HUES64 (cell line): ENCODE results near the gene SLC7A14. TPM values are rescaled to one million over a fixed set of nuclear protein-coding genes. Genes with fewer than 3 reads are reported as not detected.
A peak's percentile ranks its signal among the peaks of the same experiment; 100 is the strongest.

Experiments
- H3K27ac ChIP-seq: 2 replicates; pipeline ENCODE4 v1.7.0; 2013; ENCODE audit warnings: low read depth, low read length, inconsistent platforms
- H3K27me3 ChIP-seq: 2 replicates; pipeline ENCODE4 v1.6.1; 2013; ENCODE audit warnings: mild to moderate bottlenecking, low read length; ENCODE audit not compliant: insufficient read depth
- H3K36me3 ChIP-seq: 2 replicates; pipeline ENCODE4 v1.6.1; 2013; ENCODE audit warnings: mild to moderate bottlenecking, low read length; ENCODE audit not compliant: insufficient read depth
- H3K4me1 ChIP-seq: 2 replicates; pipeline ENCODE4 v1.6.1; 2013; ENCODE audit warnings: mild to moderate bottlenecking, low read length, moderate library complexity; ENCODE audit not compliant: insufficient read depth
- H3K4me3 ChIP-seq: 2 replicates; pipeline ENCODE4 v1.5.1; 2013; ENCODE audit warnings: mild to moderate bottlenecking, low read length, moderate library complexity
- H3K9ac ChIP-seq: 2 replicates; pipeline ENCODE4 v1.6.1; 2013; ENCODE audit warnings: mild to moderate bottlenecking, low read depth, low read length
- H3K9me3 ChIP-seq: 2 replicates; pipeline ENCODE4 v1.6.1; 2013; ENCODE audit warnings: low read depth, low read length; ENCODE audit not compliant: insufficient read depth
- WGBS: fragments of 150-250, 120-280 bp; methylation state at CpG from one replicate; pipeline ENCODE4 v1.1.7; 2013; ENCODE audit warnings: missing lambda C conversion rate; 5-methylcytosine and 5-hydroxymethylcytosine counted together
- polyA plus RNA-seq, 2 experiments: library from polyadenylated mRNA; stranded (reverse); fragments of 50-300 nt; gene quantifications; one replicate each; pipeline ENCODE4 v1.2.3, GENCODE V29; 2013

The SLC7A14 gene
- 1.0 TPM for polyA plus RNA-seq (2013, experiment 1 of 2)
- 0.32 TPM for polyA plus RNA-seq (2013, experiment 2 of 2)

- H3K27ac ChIP-seq, result no peak within 1 kb of the TSS
- peaks cover 47% of the 10 kb centered on the region for H3K27me3 ChIP-seq
- 8% methylated on average over 11 of the region's 12 CpGs for WGBS
- no peaks in the 10 kb centered on the region for H3K9me3 ChIP-seq
- H3K9ac ChIP-seq, result no peak within 1 kb of the TSS
- H3K36me3 ChIP-seq, result no peaks in the 10 kb centered on the region
- H3K4me3 ChIP-seq, result peak within 1 kb of the TSS; percentile 61
- H3K4me1 ChIP-seq, result peaks cover 6% of the 10 kb centered on the region; the same call in 1 of the 2 replicates
Observed at GRCh38 chr3:170585937-170586310, at the start of gene SLC7A14. SLC7A14 (minus strand) TSS chr3:170586075; CDS start chr3:170526936, 59,139 bp downstream.

- Histone ChIP-seq H3K27ac (no peak overlapping the region), H3K9ac (no peak overlapping the region), H3K4me1 (peaks cover 18% of the 10 kb centered on the region; the same call in 1 of the 2 replicates), H3K9me3 (no peaks in the 10 kb centered on the region), H3K36me3 (no peaks in the 10 kb centered on the region), H3K4me3 (no peak overlapping the region), H3K27me3 (no peaks in the 10 kb centered on the region)
- 61% methylated on average over 2 of the region's 2 CpGs for WGBS
Observed at GRCh38 chr3:170635385-170635735, 49.5 kb upstream of the SLC7A14 start.

DNA sequence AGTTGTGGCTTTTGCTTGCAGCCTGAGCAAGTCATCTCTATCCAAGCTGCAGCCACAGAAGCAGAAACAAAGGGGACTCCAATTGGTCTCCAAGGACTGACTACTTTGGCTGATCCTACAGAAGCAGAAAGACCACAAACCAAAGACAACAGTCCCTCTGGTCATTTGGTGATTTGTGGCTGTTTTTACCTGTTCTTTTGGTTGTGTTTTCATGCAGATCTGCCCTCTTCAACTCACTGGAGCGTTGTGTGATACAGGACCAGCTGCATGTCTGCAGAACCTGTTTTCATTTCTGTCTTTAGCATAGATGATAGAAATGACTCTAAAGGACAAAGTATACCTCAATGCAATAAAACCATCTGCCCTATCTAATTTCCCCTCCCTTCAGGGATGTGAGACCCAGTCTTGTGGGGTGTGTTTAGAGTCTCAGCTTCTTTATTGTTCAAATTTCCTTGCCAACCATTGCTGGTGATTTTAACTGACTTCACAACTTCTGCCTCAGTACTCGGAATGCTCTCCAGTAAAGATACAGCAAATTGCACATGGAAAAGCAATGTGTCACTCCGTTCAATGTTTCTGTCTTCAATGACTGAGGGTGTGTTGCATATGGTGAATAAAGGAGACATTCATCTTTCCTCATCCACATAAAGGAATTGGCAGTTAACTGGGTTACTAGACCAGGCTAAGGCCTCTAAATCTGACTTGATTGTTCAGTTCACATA, 48.9 kb upstream of the SLC7A14 start:
- H3K36me3 ChIP-seq, result no peaks in the 10 kb centered on the region
- no peaks in the 10 kb centered on the region for H3K9me3 ChIP-seq
- WGBS, result 80% methylated on average over 3 of the region's 3 CpGs
- peaks cover 18% of the 10 kb centered on the region; the same call in 1 of the 2 replicates for H3K4me1 ChIP-seq
- H3K9ac ChIP-seq, result no peak overlapping the region
- no peak overlapping the region for H3K4me3 ChIP-seq
- no peaks in the 10 kb centered on the region for H3K27me3 ChIP-seq
- no peak overlapping the region for H3K27ac ChIP-seq

DNA sequence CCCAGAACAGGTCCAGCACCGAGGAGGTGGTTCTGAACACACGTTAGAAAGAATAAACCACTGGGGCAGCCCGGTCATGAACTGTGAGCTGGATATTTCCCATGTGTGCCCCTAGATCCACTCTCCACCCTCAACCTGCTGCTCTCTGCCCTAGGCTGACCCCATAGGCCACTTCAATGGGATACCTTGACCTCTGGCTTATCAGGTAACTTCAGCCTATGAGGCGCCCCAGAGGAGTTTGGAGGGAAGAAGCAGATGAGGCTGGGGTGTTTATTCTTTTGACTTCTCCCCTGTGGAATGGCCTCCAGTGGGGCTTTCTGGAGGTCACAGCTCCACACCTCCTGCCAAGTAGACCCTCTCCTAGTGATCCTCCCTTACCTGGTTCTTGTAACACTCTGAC, 47.7 kb upstream of the SLC7A14 start:
- H3K27ac ChIP-seq, result no peak overlapping the region
- no peaks in the 10 kb centered on the region for H3K27me3 ChIP-seq
- no peaks in the 10 kb centered on the region for H3K9me3 ChIP-seq
- no peaks in the 10 kb centered on the region for H3K36me3 ChIP-seq
- 97% methylated on average over 4 of the region's 4 CpGs for WGBS
- peaks cover 18% of the 10 kb centered on the region; the same call in 1 of the 2 replicates for H3K4me1 ChIP-seq
- H3K4me3 ChIP-seq, result no peak overlapping the region
- no peak overlapping the region for H3K9ac ChIP-seq

GRCh38 chr3:170632780-170633179, 46.9 kb upstream of the SLC7A14 start:
- Histone ChIP-seq H3K9ac (no peak overlapping the region), H3K9me3 (no peaks in the 10 kb centered on the region)
- 93% methylated on average over 4 of the region's 4 CpGs for WGBS

GRCh38 chr3:170631755-170632488, 46.0 kb upstream of the SLC7A14 start:
- peaks cover 18% of the 10 kb centered on the region; the same call in 1 of the 2 replicates for H3K4me1 ChIP-seq
- no peak overlapping the region for H3K4me3 ChIP-seq
- no peaks in the 10 kb centered on the region for H3K9me3 ChIP-seq
- no peak overlapping the region for H3K9ac ChIP-seq
- no peak overlapping the region for H3K27ac ChIP-seq
- no peaks in the 10 kb centered on the region for H3K36me3 ChIP-seq
- H3K27me3 ChIP-seq, result no peaks in the 10 kb centered on the region
- 97% methylated on average over 6 of the region's 7 CpGs for WGBS

More at GRCh38 chr3:170632780-170633179, 46.9 kb upstream of the SLC7A14 start:
- no peak overlapping the region for H3K27ac ChIP-seq
- H3K27me3 ChIP-seq, result no peaks in the 10 kb centered on the region
- H3K4me3 ChIP-seq, result no peak overlapping the region
- H3K36me3 ChIP-seq, result no peaks in the 10 kb centered on the region
- peaks cover 18% of the 10 kb centered on the region; the same call in 1 of the 2 replicates for H3K4me1 ChIP-seq

DNA sequence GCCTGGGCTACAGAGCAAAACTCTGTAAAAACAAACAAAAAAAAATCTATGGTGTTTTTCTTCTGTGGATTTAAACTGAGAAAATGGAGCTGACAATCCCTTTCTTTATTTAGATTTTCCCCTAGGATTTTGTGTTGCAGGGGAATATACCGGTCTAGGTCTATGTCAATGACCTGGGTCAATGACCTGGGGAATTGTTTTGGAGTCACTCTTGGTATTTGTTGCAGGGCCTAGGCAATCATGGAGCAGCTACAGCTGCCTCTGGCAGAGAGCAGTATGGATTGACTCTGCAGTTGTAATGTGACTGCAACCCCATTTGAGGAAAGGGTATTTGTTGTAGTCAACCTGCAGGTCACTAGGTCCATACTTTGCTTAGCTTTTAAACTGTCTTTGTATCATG, 37.6 kb upstream of the SLC7A14 start:
- Histone ChIP-seq H3K4me1 (no peaks in the 10 kb centered on the region), H3K9me3 (no peaks in the 10 kb centered on the region), H3K9ac (no peak overlapping the region), H3K36me3 (no peaks in the 10 kb centered on the region), H3K27me3 (no peaks in the 10 kb centered on the region), H3K4me3 (no peak overlapping the region), H3K27ac (no peak overlapping the region)
- 93% methylated on average over 1 of the region's 1 CpG for WGBS

DNA sequence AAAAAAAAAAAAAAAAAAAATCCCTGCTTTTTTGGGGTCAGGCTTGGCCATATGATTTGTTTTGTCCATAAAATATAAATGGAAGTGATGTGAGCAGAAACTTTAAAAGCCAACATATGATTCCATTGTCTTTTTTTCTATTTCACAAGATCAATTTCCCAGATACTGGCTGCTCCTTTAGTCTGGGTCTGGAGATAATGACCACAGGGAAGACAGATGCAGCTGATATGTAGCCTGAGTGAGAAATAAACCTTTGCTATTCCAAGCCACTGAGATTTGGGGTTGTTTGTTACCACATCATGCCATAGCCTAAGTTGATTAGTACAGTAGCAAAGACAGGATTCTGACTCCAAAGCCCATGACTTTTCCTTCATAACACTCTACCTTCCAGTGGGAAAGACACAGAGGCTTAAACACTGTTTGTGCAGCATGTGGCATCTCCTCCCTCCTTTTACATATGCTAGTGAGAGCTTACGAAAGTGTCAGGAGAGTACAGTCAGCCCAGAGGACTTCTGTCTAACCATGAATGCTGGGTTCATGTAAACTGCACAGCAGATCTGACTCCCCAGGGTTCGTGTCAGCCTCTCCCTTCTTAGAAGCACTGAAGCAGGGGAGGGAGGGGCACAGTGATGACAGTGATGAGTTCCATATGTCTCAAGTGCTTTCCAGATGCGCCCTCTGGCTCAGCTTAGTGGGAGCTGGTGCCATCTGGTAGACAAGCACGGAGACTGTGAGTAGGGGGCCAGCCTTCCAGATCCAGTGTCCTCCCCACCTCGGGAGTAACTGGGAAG, 36.7 kb upstream of the SLC7A14 start:
- H3K27ac ChIP-seq, result no peak overlapping the region
- no peaks in the 10 kb centered on the region for H3K27me3 ChIP-seq
- H3K9ac ChIP-seq, result no peak overlapping the region
- no peak overlapping the region for H3K4me3 ChIP-seq
- no peaks in the 10 kb centered on the region for H3K4me1 ChIP-seq
- 86% methylated on average over 5 of the region's 5 CpGs for WGBS
- H3K9me3 ChIP-seq, result no peaks in the 10 kb centered on the region
- H3K36me3 ChIP-seq, result no peaks in the 10 kb centered on the region

GRCh38 chr3:170621256-170621655, 35.4 kb upstream of the SLC7A14 start:
- Histone ChIP-seq H3K4me3 (no peak overlapping the region), H3K9ac (no peak overlapping the region), H3K27ac (no peak overlapping the region), H3K4me1 (no peaks in the 10 kb centered on the region), H3K9me3 (no peaks in the 10 kb centered on the region), H3K27me3 (no peaks in the 10 kb centered on the region), H3K36me3 (no peaks in the 10 kb centered on the region)
- WGBS, result 92% methylated on average over 5 of the region's 5 CpGs

GRCh38 chr3:170614214-170614966, 28.5 kb upstream of the SLC7A14 start:
- H3K9ac ChIP-seq, result no peak overlapping the region
- WGBS, result 86% methylated on average over 5 of the region's 5 CpGs
- no peak overlapping the region for H3K27ac ChIP-seq
- no peaks in the 10 kb centered on the region for H3K4me1 ChIP-seq
- H3K4me3 ChIP-seq, result no peak overlapping the region
- H3K27me3 ChIP-seq, result no peaks in the 10 kb centered on the region
- H3K36me3 ChIP-seq, result no peaks in the 10 kb centered on the region
- no peaks in the 10 kb centered on the region for H3K9me3 ChIP-seq
